IPS-18a (cell line): ENCODE results near the gene SLC39A2.
"Not testable (repeated sequence)": the region's sequence is repeated elsewhere in the genome, so short reads cannot be mapped to it uniquely, and the experiment has no call there.

ENCODE experiments used
- H3K27ac ChIP-seq: one replicate; pipeline ENCODE4 v1.5.1; 2013; ENCODE audit warnings: low read length
- H3K27me3 ChIP-seq: one replicate; pipeline ENCODE4 v1.6.1; 2013; ENCODE audit warnings: mild to moderate bottlenecking, low read length; ENCODE audit not compliant: control insufficient read depth, insufficient read depth
- H3K36me3 ChIP-seq: one replicate; pipeline ENCODE4 v1.6.1; 2013; ENCODE audit warnings: low read depth, low read length; ENCODE audit not compliant: control insufficient read depth
- H3K4me1 ChIP-seq: one replicate; pipeline ENCODE4 v1.6.1; 2013; ENCODE audit warnings: low read depth, low read length; ENCODE audit not compliant: control insufficient read depth
- H3K4me3 ChIP-seq: one replicate; pipeline ENCODE4 v1.5.1; 2013; ENCODE audit warnings: low read length
- H3K9ac ChIP-seq: one replicate; pipeline ENCODE4 v1.6.1; 2013; ENCODE audit warnings: mild to moderate bottlenecking, low read length, moderate library complexity
- H3K9me3 ChIP-seq: one replicate; pipeline ENCODE4 v1.6.1; 2013; ENCODE audit warnings: low read depth, low read length; ENCODE audit not compliant: control insufficient read depth

The SLC39A2 gene

GRCh38 chr14:21040941-21041340 is 41.8 kb downstream of the SLC39A2 start:
- not testable (repeated sequence) for H3K36me3 ChIP-seq, H3K9me3 ChIP-seq, H3K9ac ChIP-seq, H3K27ac ChIP-seq, H3K27me3 ChIP-seq, H3K4me3 ChIP-seq
- H3K4me1 ChIP-seq = peaks cover 15% of the 10 kb centered on the region

- H3K27ac ChIP-seq = no peak within 1 kb of the TSS
- peaks cover 15% of the 10 kb centered on the region for H3K4me1 ChIP-seq
- no peak within 1 kb of the TSS for H3K9ac ChIP-seq
- H3K9me3 ChIP-seq = no peaks in the 10 kb centered on the region
- H3K36me3 ChIP-seq = no peaks in the 10 kb centered on the region
- H3K4me3 ChIP-seq = no peak within 1 kb of the TSS
- no peaks in the 10 kb centered on the region for H3K27me3 ChIP-seq
These were observed 42.8 kb downstream of the SLC39A2 start, which contains the start of gene RNASE7 for GRCh38 chr14:21041676-21042433. TSS of gene RNASE7 (plus strand) at chr14:21042362. CDS start at chr14:21042993, 631 bp downstream.

- Histone ChIP-seq H3K36me3 (no peaks in the 10 kb centered on the region), H3K9me3 (no peaks in the 10 kb centered on the region), H3K4me3 (no peak overlapping the region), H3K9ac (no peak overlapping the region), H3K27ac (no peak overlapping the region), H3K4me1 (peaks cover 15% of the 10 kb centered on the region), H3K27me3 (no peaks in the 10 kb centered on the region)
These were observed 43.8 kb downstream of the SLC39A2 start for GRCh38 chr14:21042918-21043317.

GRCh38 chr14:21043387-21043973 is 44.4 kb downstream of the SLC39A2 start:
- H3K4me1 ChIP-seq = peaks cover 15% of the 10 kb centered on the region
- H3K27ac ChIP-seq = no peak overlapping the region
- no peaks in the 10 kb centered on the region for H3K27me3 ChIP-seq
- H3K4me3 ChIP-seq = no peak overlapping the region
- H3K9ac ChIP-seq = no peak overlapping the region
- no peaks in the 10 kb centered on the region for H3K36me3 ChIP-seq
- no peaks in the 10 kb centered on the region for H3K9me3 ChIP-seq

- no peak overlapping the region for H3K27ac ChIP-seq
- no peaks in the 10 kb centered on the region for H3K36me3 ChIP-seq
- H3K4me3 ChIP-seq = no peak overlapping the region
- H3K4me1 ChIP-seq = peaks cover 9% of the 10 kb centered on the region
- no peak overlapping the region for H3K9ac ChIP-seq
- H3K27me3 ChIP-seq = no peaks in the 10 kb centered on the region
- H3K9me3 ChIP-seq = no peaks in the 10 kb centered on the region
These were observed 45.0 kb downstream of the SLC39A2 start for GRCh38 chr14:21043974-21044618.

GRCh38 chr14:21047378-21047781 is 48.3 kb downstream of the SLC39A2 start:
- no peaks in the 10 kb centered on the region for H3K9me3 ChIP-seq
- no peaks in the 10 kb centered on the region for H3K4me1 ChIP-seq
- H3K4me3 ChIP-seq = no peak overlapping the region
- no peaks in the 10 kb centered on the region for H3K27me3 ChIP-seq
- H3K9ac ChIP-seq = no peak overlapping the region
- no peaks in the 10 kb centered on the region for H3K36me3 ChIP-seq
- H3K27ac ChIP-seq = no peak overlapping the region

GRCh38 chr14:21048638-21049037 is 49.5 kb downstream of the SLC39A2 start:
- Histone ChIP-seq H3K4me1 (no peaks in the 10 kb centered on the region), H3K27me3 (no peaks in the 10 kb centered on the region), H3K9me3 (no peaks in the 10 kb centered on the region), H3K36me3 (no peaks in the 10 kb centered on the region), H3K27ac (no peak overlapping the region), H3K9ac (no peak overlapping the region), H3K4me3 (no peak overlapping the region)

GRCh38 chr14:21049271-21049673 is 50.2 kb downstream of the SLC39A2 start:
- Histone ChIP-seq H3K27me3 (no peaks in the 10 kb centered on the region), H3K27ac (no peak overlapping the region), H3K9ac (no peak overlapping the region), H3K36me3 (no peaks in the 10 kb centered on the region), H3K9me3 (no peaks in the 10 kb centered on the region), H3K4me3 (no peak overlapping the region), H3K4me1 (no peaks in the 10 kb centered on the region)

- Histone ChIP-seq H3K36me3 (no peaks in the 10 kb centered on the region), H3K4me3 (no peak overlapping the region), H3K9ac (no peak overlapping the region), H3K4me1 (peaks cover 2% of the 10 kb centered on the region), H3K27ac (no peak overlapping the region), H3K9me3 (no peaks in the 10 kb centered on the region), H3K27me3 (no peaks in the 10 kb centered on the region)
These were observed 51.5 kb downstream of the SLC39A2 start for GRCh38 chr14:21050597-21050996.
